ENCODE results near the gene NUP42.

- TF ChIP-seq CTCF (IDR thresholded peaks at IDR 0.05): no peak
- TF ChIP-seq POLR2A (IDR thresholded peaks at IDR 0.05): no peak
Observed at GRCh38 chr7:23185980-23186379, 4.1 kb downstream of the NUP42 start.

Measured in breast epithelium (tissue), 3 donors.